ENCODE results near the gene EDA.

The EDA gene

GRCh38 chrX:69988955-69989394 is 373.1 kb downstream of the EDA start:
- Histone ChIP-seq H2BK12ac (ENCODE audit: low read length) (no peak overlapping the region), H3K9ac (ENCODE audit: low read depth, low read length, poor library complexity) (no peak overlapping the region), H3K27me3 (ENCODE audit: control insufficient read depth in 3 of 3, insufficient read depth in 3 of 3, low read depth in 1 of 3, low read length in 3 of 3) (no peaks in the 10 kb centered on the region), H2AFZ (ENCODE audit: low read length) (no peak overlapping the region), H3K23ac (ENCODE audit: low read depth, low read length, poor library complexity) (no peak overlapping the region), H2BK120ac (ENCODE audit: low read depth, low read length) (no peak overlapping the region), H3K18ac (ENCODE audit: low read length) (no peak overlapping the region), H3K79me1 (ENCODE audit: low read depth, low read length) (no peaks in the 10 kb centered on the region), H3K27ac (replicated peaks; ENCODE audit: low read length) (no peak overlapping the region), H3K9me3 (replicated peaks in 1 of 2; ENCODE audit: control insufficient read depth in 2 of 2, insufficient read depth in 1 of 2, low read depth in 1 of 2, low read length in 2 of 2) (no peaks in the 10 kb centered on the region), H3K4me2 (ENCODE audit: insufficient read depth, low read length, poor library complexity, severe bottlenecking) (no peak overlapping the region), H4K91ac (ENCODE audit: low read depth, low read length, poor library complexity) (no peak overlapping the region), H2BK15ac (ENCODE audit: low read length) (no peak overlapping the region), H2AK5ac (ENCODE audit: low read depth, low read length) (no peak overlapping the region), H4K8ac (ENCODE audit: low read depth, low read length) (no peak overlapping the region), H3K36me3 (replicated peaks in 1 of 2; ENCODE audit: control insufficient read depth in 2 of 2, insufficient read depth in 2 of 2, low read length in 2 of 2) (no peaks in the 10 kb centered on the region), H3K4ac (ENCODE audit: low read length) (no peak overlapping the region), H3K4me3 (ENCODE audit: low read length in 2 of 2) (no peak overlapping the region), H3K4me1 (ENCODE audit: control insufficient read depth in 2 of 2, insufficient read depth in 1 of 2, low read depth in 1 of 2, low read length in 2 of 2) (no peaks in the 10 kb centered on the region), H2BK5ac (ENCODE audit: low read length) (no peak overlapping the region), H3K14ac (ENCODE audit: low read length) (no peak overlapping the region)
- no CpG with 5 or more reads among the region's 3 CpGs for WGBS, 2 donors (ENCODE audit: extremely low coverage in 2 of 2, insufficient read length in 2 of 2, insufficient replicate concordance in 1 of 2)
- no peak for DNase-seq (ENCODE audit: low spot score)

GRCh38 chrX:69991685-69992084 is 375.8 kb downstream of the EDA start:
- Histone ChIP-seq H4K91ac (ENCODE audit: low read depth, low read length, poor library complexity) (no peak overlapping the region), H2BK5ac (ENCODE audit: low read length) (no peak overlapping the region), H3K14ac (ENCODE audit: low read length) (no peak overlapping the region), H2AK5ac (ENCODE audit: low read depth, low read length) (no peak overlapping the region), H2BK120ac (ENCODE audit: low read depth, low read length) (no peak overlapping the region), H3K36me3 (replicated peaks in 1 of 2; ENCODE audit: control insufficient read depth in 2 of 2, insufficient read depth in 2 of 2, low read length in 2 of 2) (no peaks in the 10 kb centered on the region), H3K23ac (ENCODE audit: low read depth, low read length, poor library complexity) (no peak overlapping the region), H3K4me1 (ENCODE audit: control insufficient read depth in 2 of 2, insufficient read depth in 1 of 2, low read depth in 1 of 2, low read length in 2 of 2) (no peaks in the 10 kb centered on the region), H2AFZ (ENCODE audit: low read length) (no peak overlapping the region), H2BK15ac (ENCODE audit: low read length) (no peak overlapping the region), H3K27me3 (ENCODE audit: control insufficient read depth in 3 of 3, insufficient read depth in 3 of 3, low read depth in 1 of 3, low read length in 3 of 3) (no peaks in the 10 kb centered on the region), H3K9ac (ENCODE audit: low read depth, low read length, poor library complexity) (no peak overlapping the region), H3K27ac (replicated peaks; ENCODE audit: low read length) (no peak overlapping the region), H3K4me3 (ENCODE audit: low read length in 2 of 2) (no peak overlapping the region), H3K4me2 (ENCODE audit: insufficient read depth, low read length, poor library complexity, severe bottlenecking) (no peak overlapping the region), H3K18ac (ENCODE audit: low read length) (no peak overlapping the region), H4K8ac (ENCODE audit: low read depth, low read length) (no peak overlapping the region), H3K79me1 (ENCODE audit: low read depth, low read length) (no peaks in the 10 kb centered on the region), H3K9me3 (replicated peaks in 1 of 2; ENCODE audit: control insufficient read depth in 2 of 2, insufficient read depth in 1 of 2, low read depth in 1 of 2, low read length in 2 of 2) (no peaks in the 10 kb centered on the region), H2BK12ac (ENCODE audit: low read length) (no peak overlapping the region), H3K4ac (ENCODE audit: low read length) (no peak overlapping the region)
- WGBS, 2 donors (ENCODE audit: extremely low coverage in 2 of 2, insufficient read length in 2 of 2, insufficient replicate concordance in 1 of 2): no CpG with 5 or more reads among the region's 3 CpGs
- DNase-seq (ENCODE audit: low spot score): no peak

- no peak overlapping the region for H2AFZ ChIP-seq (ENCODE audit: low read length)
- H2BK15ac ChIP-seq (ENCODE audit: low read length): no peak overlapping the region
- H3K4me3 ChIP-seq (ENCODE audit: low read length in 2 of 2): no peak overlapping the region
- H3K27me3 ChIP-seq (ENCODE audit: control insufficient read depth in 3 of 3, insufficient read depth in 3 of 3, low read depth in 1 of 3, low read length in 3 of 3): no peaks in the 10 kb centered on the region
- no peaks in the 10 kb centered on the region for H3K79me1 ChIP-seq (ENCODE audit: low read depth, low read length)
- no peak overlapping the region for H4K8ac ChIP-seq (ENCODE audit: low read depth, low read length)
- H2BK120ac ChIP-seq (ENCODE audit: low read depth, low read length): no peak overlapping the region
- H2AK5ac ChIP-seq (ENCODE audit: low read depth, low read length): no peak overlapping the region
- H3K36me3 ChIP-seq (replicated peaks in 1 of 2; ENCODE audit: control insufficient read depth in 2 of 2, insufficient read depth in 2 of 2, low read length in 2 of 2): no peaks in the 10 kb centered on the region
- H3K4me2 ChIP-seq (ENCODE audit: insufficient read depth, low read length, poor library complexity, severe bottlenecking): no peak overlapping the region
- H3K9ac ChIP-seq (ENCODE audit: low read depth, low read length, poor library complexity): no peak overlapping the region
- H3K4ac ChIP-seq (ENCODE audit: low read length): no peak overlapping the region
- H4K91ac ChIP-seq (ENCODE audit: low read depth, low read length, poor library complexity): no peak overlapping the region
- no peak for DNase-seq (ENCODE audit: low spot score)
- H2BK5ac ChIP-seq (ENCODE audit: low read length): no peak overlapping the region
- no peak overlapping the region for H3K27ac ChIP-seq (replicated peaks; ENCODE audit: low read length)
- no peaks in the 10 kb centered on the region for H3K9me3 ChIP-seq (replicated peaks in 1 of 2; ENCODE audit: control insufficient read depth in 2 of 2, insufficient read depth in 1 of 2, low read depth in 1 of 2, low read length in 2 of 2)
- H3K14ac ChIP-seq (ENCODE audit: low read length): no peak overlapping the region
- H3K23ac ChIP-seq (ENCODE audit: low read depth, low read length, poor library complexity): no peak overlapping the region
- no peak overlapping the region for H3K18ac ChIP-seq (ENCODE audit: low read length)
- no peaks in the 10 kb centered on the region for H3K4me1 ChIP-seq (ENCODE audit: control insufficient read depth in 2 of 2, insufficient read depth in 1 of 2, low read depth in 1 of 2, low read length in 2 of 2)
- H2BK12ac ChIP-seq (ENCODE audit: low read length): no peak overlapping the region
Measured at GRCh38 chrX:69993494-69993893, 377.6 kb downstream of the EDA start.

- no peak overlapping the region for H2AFZ ChIP-seq (ENCODE audit: low read length)
- no peaks in the 10 kb centered on the region for H3K9me3 ChIP-seq (replicated peaks in 1 of 2; ENCODE audit: control insufficient read depth in 2 of 2, insufficient read depth in 1 of 2, low read depth in 1 of 2, low read length in 2 of 2)
- no peak overlapping the region for H2AK5ac ChIP-seq (ENCODE audit: low read depth, low read length)
- H2BK12ac ChIP-seq (ENCODE audit: low read length): no peak overlapping the region
- no CpG with 5 or more reads among the region's 2 CpGs for WGBS, 2 donors (ENCODE audit: extremely low coverage in 2 of 2, insufficient read length in 2 of 2, insufficient replicate concordance in 1 of 2)
- no peak overlapping the region for H3K18ac ChIP-seq (ENCODE audit: low read length)
- H3K23ac ChIP-seq (ENCODE audit: low read depth, low read length, poor library complexity): no peak overlapping the region
- H2BK5ac ChIP-seq (ENCODE audit: low read length): no peak overlapping the region
- H3K4me3 ChIP-seq (ENCODE audit: low read length in 2 of 2): no peak overlapping the region
- no peak overlapping the region for H3K14ac ChIP-seq (ENCODE audit: low read length)
- no peak overlapping the region for H2BK15ac ChIP-seq (ENCODE audit: low read length)
- no peaks in the 10 kb centered on the region for H3K27me3 ChIP-seq (ENCODE audit: control insufficient read depth in 3 of 3, insufficient read depth in 3 of 3, low read depth in 1 of 3, low read length in 3 of 3)
- H4K91ac ChIP-seq (ENCODE audit: low read depth, low read length, poor library complexity): no peak overlapping the region
- no peak overlapping the region for H3K4ac ChIP-seq (ENCODE audit: low read length)
- DNase-seq (ENCODE audit: low spot score): no peak
- no peak overlapping the region for H2BK120ac ChIP-seq (ENCODE audit: low read depth, low read length)
- H3K79me1 ChIP-seq (ENCODE audit: low read depth, low read length): no peaks in the 10 kb centered on the region
- H3K4me1 ChIP-seq (ENCODE audit: control insufficient read depth in 2 of 2, insufficient read depth in 1 of 2, low read depth in 1 of 2, low read length in 2 of 2): no peaks in the 10 kb centered on the region
- no peak overlapping the region for H3K27ac ChIP-seq (replicated peaks; ENCODE audit: low read length)
- no peak overlapping the region for H3K9ac ChIP-seq (ENCODE audit: low read depth, low read length, poor library complexity)
- H3K36me3 ChIP-seq (replicated peaks in 1 of 2; ENCODE audit: control insufficient read depth in 2 of 2, insufficient read depth in 2 of 2, low read length in 2 of 2): no peaks in the 10 kb centered on the region
- no peak overlapping the region for H4K8ac ChIP-seq (ENCODE audit: low read depth, low read length)
- H3K4me2 ChIP-seq (ENCODE audit: insufficient read depth, low read length, poor library complexity, severe bottlenecking): no peak overlapping the region
Measured at GRCh38 chrX:69995362-69996112, 379.6 kb downstream of the EDA start.

All from neuronal stem cell (in vitro differentiated cells).